Measurements from ENCODE around the gene CLCN1.

- TF ChIP-seq, protein P1, sequence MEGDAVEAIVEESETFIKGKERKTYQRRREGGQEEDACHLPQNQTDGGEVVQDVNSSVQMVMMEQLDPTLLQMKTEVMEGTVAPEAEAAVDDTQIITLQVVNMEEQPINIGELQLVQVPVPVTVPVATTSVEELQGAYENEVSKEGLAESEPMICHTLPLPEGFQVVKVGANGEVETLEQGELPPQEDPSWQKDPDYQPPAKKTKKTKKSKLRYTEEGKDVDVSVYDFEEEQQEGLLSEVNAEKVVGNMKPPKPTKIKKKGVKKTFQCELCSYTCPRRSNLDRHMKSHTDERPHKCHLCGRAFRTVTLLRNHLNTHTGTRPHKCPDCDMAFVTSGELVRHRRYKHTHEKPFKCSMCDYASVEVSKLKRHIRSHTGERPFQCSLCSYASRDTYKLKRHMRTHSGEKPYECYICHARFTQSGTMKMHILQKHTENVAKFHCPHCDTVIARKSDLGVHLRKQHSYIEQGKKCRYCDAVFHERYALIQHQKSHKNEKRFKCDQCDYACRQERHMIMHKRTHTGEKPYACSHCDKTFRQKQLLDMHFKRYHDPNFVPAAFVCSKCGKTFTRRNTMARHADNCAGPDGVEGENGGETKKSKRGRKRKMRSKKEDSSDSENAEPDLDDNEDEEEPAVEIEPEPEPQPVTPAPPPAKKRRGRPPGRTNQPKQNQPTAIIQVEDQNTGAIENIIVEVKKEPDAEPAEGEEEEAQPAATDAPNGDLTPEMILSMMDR (conservative IDR thresholded peaks at IDR 0.05; ENCODE audit: low read depth, low read length) = no peak
- no peak for TF ChIP-seq POLR2A (IDR thresholded peaks at IDR 0.05; ENCODE audit: low read depth, low read length)
- no peak for TF ChIP-seq MXI1 (IDR thresholded peaks at IDR 0.05; ENCODE audit: borderline replicate concordance, low read depth, low read length)
- TF ChIP-seq FOS (IDR thresholded peaks at IDR 0.05; ENCODE audit: low read depth, low read length) = peak; percentile 60
- TF ChIP-seq RFX5 (IDR thresholded peaks at IDR 0.05; ENCODE audit: low read depth, low read length) = no peak
- TF ChIP-seq CEBPB (IDR thresholded peaks at IDR 0.05; ENCODE audit: low read depth, low read length) = no peak
- no peak for TF ChIP-seq CHD1 (IDR thresholded peaks at IDR 0.05; ENCODE audit: low read depth, low read length)
- TF ChIP-seq, protein P2, sequence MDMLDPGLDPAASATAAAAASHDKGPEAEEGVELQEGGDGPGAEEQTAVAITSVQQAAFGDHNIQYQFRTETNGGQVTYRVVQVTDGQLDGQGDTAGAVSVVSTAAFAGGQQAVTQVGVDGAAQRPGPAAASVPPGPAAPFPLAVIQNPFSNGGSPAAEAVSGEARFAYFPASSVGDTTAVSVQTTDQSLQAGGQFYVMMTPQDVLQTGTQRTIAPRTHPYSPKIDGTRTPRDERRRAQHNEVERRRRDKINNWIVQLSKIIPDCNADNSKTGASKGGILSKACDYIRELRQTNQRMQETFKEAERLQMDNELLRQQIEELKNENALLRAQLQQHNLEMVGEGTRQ (IDR thresholded peaks at IDR 0.05; ENCODE audit: low read depth, low read length) = no peak
Measured at GRCh38 chr7:143299346-143299745, 16.6 kb upstream of the CLCN1 start.

Data from IMR-90 (cell line).